Uterus (tissue), 4 donors: ENCODE data around the gene RNASEH2B. TPM values are rescaled to one million over a fixed set of nuclear protein-coding genes. Genes with fewer than 3 reads are reported as not detected.

Source experiments
- DNase-seq, 2 donors: peaks; one replicate each; pipeline ENCODE4 v3.0.0-alpha.2; 2019 to 2020
- H3K27ac ChIP-seq, 2 donors: fragments of 200-600 bp; sonication (generic); 1 replicate in 1 of 2; 2 replicates in 1 of 2; pipeline ENCODE4 v1.5.1; 2016 to 2018
- H3K27me3 ChIP-seq, 2 donors: fragments of 200-600 bp; sonication (generic); one replicate each; pipeline ENCODE4 v1.5.1; 2018 to 2019; ENCODE audit warnings: control low read depth in 1 of 2
- H3K36me3 ChIP-seq, 2 donors: fragments of 200-600 bp; sonication (generic); one replicate each; pipeline ENCODE4 v1.5.1; 2019; ENCODE audit warnings: control low read depth in 1 of 2
- H3K4me1 ChIP-seq, 2 donors: fragments of 200-600 bp; sonication (generic); one replicate each; pipeline ENCODE4 v1.5.1; 2018 to 2019; ENCODE audit warnings: control low read depth in 1 of 2
- H3K4me3 ChIP-seq, 2 donors: fragments of 200-600 bp; sonication (generic); 1 replicate in 1 of 2; 2 replicates in 1 of 2; pipeline ENCODE4 v1.5.1; 2018 to 2019; ENCODE audit warnings: mild to moderate bottlenecking in 1 of 2
- H3K9me3 ChIP-seq, 2 donors: fragments of 200-600 bp; sonication (generic); one replicate each; pipeline ENCODE4 v1.5.1; 2019; ENCODE audit warnings: control low read depth in 1 of 2
- POLR2A ChIP-seq, 2 donors: fragments of 450-650 bp; IDR thresholded peaks; one replicate each; pipeline ENCODE4 v1.6.1; 2016; ENCODE audit warnings: antibody characterized with exemption in 2 of 2, mild to moderate bottlenecking in 1 of 2, moderate library complexity in 1 of 2
- intact Hi-C: fragments of 100-400 bp; cut with DNase I; formaldehyde crosslinking; loops from one replicate; pipeline ENCODE4 v1.15.1; 2023; ENCODE audit warnings: low total_unique reads
- total RNA-seq, 4 donors: library from RNA; depleted of rRNA in 3 of 4; stranded (reverse); fragments of >200 nt in 3 of 4; gene quantifications; one replicate each; pipeline versions ENCODE4 v1.1.0 to v1.2.4, GENCODE V29; 2014 to 2023
- TF ChIP-seq, protein P1 (sequence below), 4 experiments: fragments of 200-600 bp in 2 of 4; fragments of 450-650 bp in 2 of 4; sonication (generic) in 2 of 4; IDR thresholded peaks; one replicate each; pipeline ENCODE4 v1.5.1; 2016 to 2019; ENCODE audit warnings: antibody characterized with exemption in 4 of 4, mild to moderate bottlenecking in 2 of 4, moderate library complexity in 1 of 4
- donor health status: DM: yes; HTN: yes; CAD: no.

Gene RNASEH2B
- total RNA-seq, 4 donors from 2014 or later: 101 to 183 (median 155) TPM

DNA sequence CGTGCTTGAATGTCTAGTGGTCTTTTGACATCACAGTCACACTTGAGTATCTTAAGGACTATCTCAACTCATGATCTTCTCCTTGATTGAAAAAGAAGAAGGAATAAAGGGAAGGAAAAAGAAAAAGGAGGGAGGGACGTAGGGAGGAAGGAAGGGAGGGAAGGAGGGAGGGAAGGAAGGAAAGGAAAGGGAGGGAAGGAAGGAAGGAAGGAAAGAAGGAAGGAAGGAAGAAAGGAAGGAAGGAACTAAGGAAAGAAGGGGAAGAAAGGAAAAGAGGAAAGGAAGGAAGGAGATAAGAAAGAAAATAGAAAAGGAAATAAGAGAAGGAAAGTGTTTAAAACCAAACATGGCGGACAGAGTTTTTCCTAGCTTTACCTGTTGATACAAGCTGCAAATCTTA lies 64.7 kb downstream of the RNASEH2B start:
- Histone ChIP-seq H3K4me3 (no peak overlapping the region), H3K27ac (no peak overlapping the region), H3K9me3 (no peaks in the 10 kb centered on the region), H3K4me1 (no peaks in the 10 kb centered on the region), H3K27me3 (no peaks in the 10 kb centered on the region), H3K36me3 (no peaks in the 10 kb centered on the region)
- TF ChIP-seq, protein P1, sequence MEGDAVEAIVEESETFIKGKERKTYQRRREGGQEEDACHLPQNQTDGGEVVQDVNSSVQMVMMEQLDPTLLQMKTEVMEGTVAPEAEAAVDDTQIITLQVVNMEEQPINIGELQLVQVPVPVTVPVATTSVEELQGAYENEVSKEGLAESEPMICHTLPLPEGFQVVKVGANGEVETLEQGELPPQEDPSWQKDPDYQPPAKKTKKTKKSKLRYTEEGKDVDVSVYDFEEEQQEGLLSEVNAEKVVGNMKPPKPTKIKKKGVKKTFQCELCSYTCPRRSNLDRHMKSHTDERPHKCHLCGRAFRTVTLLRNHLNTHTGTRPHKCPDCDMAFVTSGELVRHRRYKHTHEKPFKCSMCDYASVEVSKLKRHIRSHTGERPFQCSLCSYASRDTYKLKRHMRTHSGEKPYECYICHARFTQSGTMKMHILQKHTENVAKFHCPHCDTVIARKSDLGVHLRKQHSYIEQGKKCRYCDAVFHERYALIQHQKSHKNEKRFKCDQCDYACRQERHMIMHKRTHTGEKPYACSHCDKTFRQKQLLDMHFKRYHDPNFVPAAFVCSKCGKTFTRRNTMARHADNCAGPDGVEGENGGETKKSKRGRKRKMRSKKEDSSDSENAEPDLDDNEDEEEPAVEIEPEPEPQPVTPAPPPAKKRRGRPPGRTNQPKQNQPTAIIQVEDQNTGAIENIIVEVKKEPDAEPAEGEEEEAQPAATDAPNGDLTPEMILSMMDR (IDR thresholded peaks at IDR 0.05): no peak
- TF ChIP-seq POLR2A (IDR thresholded peaks at IDR 0.05): no peak
- intact Hi-C loops: no loop called here
- DNase-seq: no peak

DNA sequence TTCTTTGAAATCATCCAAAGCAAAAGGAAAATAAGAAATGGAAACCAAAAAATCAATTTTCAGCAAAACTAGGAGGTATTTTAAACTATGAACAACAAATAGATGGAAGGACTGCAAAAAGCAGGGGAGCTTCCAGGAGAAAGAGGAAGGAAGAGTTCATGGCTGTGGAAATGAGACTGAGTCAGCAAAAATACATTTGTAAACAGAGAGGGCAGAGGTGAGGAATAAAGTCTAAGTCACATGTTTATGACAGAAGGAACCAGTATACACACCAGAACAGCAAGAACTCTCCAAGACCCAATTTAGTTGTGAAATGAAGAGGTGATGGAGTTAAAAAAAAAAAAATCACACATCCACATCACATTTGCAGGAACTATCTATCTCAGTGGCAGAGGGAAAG lies 69.6 kb downstream of the RNASEH2B start:
- Histone ChIP-seq H3K27ac (no peak overlapping the region), H3K36me3 (no peaks in the 10 kb centered on the region), H3K9me3 (no peaks in the 10 kb centered on the region), H3K4me3 (no peak overlapping the region), H3K27me3 (no peaks in the 10 kb centered on the region), H3K4me1 (no peaks in the 10 kb centered on the region)
- intact Hi-C loops: no loop called here
- TF ChIP-seq, protein P1 (IDR thresholded peaks at IDR 0.05): no peak
- no peak for TF ChIP-seq POLR2A (IDR thresholded peaks at IDR 0.05)
- no peak for DNase-seq

GRCh38 chr13:50981686-50982085 lies 72.1 kb downstream of the RNASEH2B start:
- Histone ChIP-seq H3K27ac (no peak overlapping the region), H3K4me1 (no peaks in the 10 kb centered on the region), H3K36me3 (no peaks in the 10 kb centered on the region), H3K27me3 (no peaks in the 10 kb centered on the region), H3K9me3 (no peaks in the 10 kb centered on the region), H3K4me3 (no peak overlapping the region)
- DNase-seq: no peak
- TF ChIP-seq POLR2A (IDR thresholded peaks at IDR 0.05): no peak
- TF ChIP-seq, protein P1 (IDR thresholded peaks at IDR 0.05): no peak
- intact Hi-C loops: no loop called here

GRCh38 chr13:50989476-50989875 lies 79.9 kb downstream of the RNASEH2B start:
- intact Hi-C loops: no loop called here
- H3K4me1 ChIP-seq: peaks cover 9 to 20% of the 10 kb centered on the region in 2 donors
- H3K4me3 ChIP-seq: no peak overlapping the region

GRCh38 chr13:50990065-50990817 lies 80.7 kb downstream of the RNASEH2B start:
- Histone ChIP-seq H3K27ac (peak overlapping the region; percentile 82 to 83), H3K36me3 (no peaks in the 10 kb centered on the region), H3K27me3 (no peaks in the 10 kb centered on the region), H3K4me1 (peaks cover 9 to 20% of the 10 kb centered on the region in 2 donors), H3K9me3 (no peaks in the 10 kb centered on the region), H3K4me3 (peak overlapping the region in 1 of 2 donors; percentile 13)
- TF ChIP-seq POLR2A (IDR thresholded peaks at IDR 0.05): no peak
- TF ChIP-seq, protein P1 (IDR thresholded peaks at IDR 0.05): no peak
- no peak for DNase-seq
- intact Hi-C loops: no loop called here

More at GRCh38 chr13:50989476-50989875, 79.9 kb downstream of the RNASEH2B start:
- TF ChIP-seq, protein P1 (IDR thresholded peaks at IDR 0.05): peak; percentile 46 to 68 (median 54)
- TF ChIP-seq POLR2A (IDR thresholded peaks at IDR 0.05): no peak
- H3K27me3 ChIP-seq: no peaks in the 10 kb centered on the region
- DNase-seq: peak; percentile 65 to 66
- H3K36me3 ChIP-seq: no peaks in the 10 kb centered on the region
- peak overlapping the region; percentile 82 to 83 for H3K27ac ChIP-seq
- no peaks in the 10 kb centered on the region for H3K9me3 ChIP-seq
